GM18520 (cell line): ENCODE measurements around the gene GABRP.
"Not testable (repeated sequence)": the region's sequence is repeated elsewhere in the genome, so short reads cannot be mapped to it uniquely, and the experiment has no call there.

Experiments used
- ATAC-seq: cut with Tn5 transposase; IDR thresholded peaks from one replicate; pipeline ENCODE4 v1.9.1; 2021; ENCODE audit not compliant: unreplicated experiment

GABRP gene

GRCh38 chr5:170791325-170791954, 7.9 kb downstream of the GABRP start:
- no peak for ATAC-seq

- no peak for ATAC-seq
These were observed 9.4 kb downstream of the GABRP start for GRCh38 chr5:170792878-170793277.

- no peak for ATAC-seq
These were observed 11.6 kb downstream of the GABRP start for GRCh38 chr5:170795154-170795553.

- ATAC-seq: no peak
These were observed 22.1 kb downstream of the GABRP start for GRCh38 chr5:170805666-170806065.

GRCh38 chr5:170809551-170809950, 26.0 kb downstream of the GABRP start:
- no peak for ATAC-seq

GRCh38 chr5:170811719-170812118, 28.2 kb downstream of the GABRP start:
- no peak for ATAC-seq

GRCh38 chr5:170813231-170813630, 29.7 kb downstream of the GABRP start:
- no peak for ATAC-seq

GRCh38 chr5:170817195-170817594, 33.7 kb downstream of the GABRP start:
- no peak for ATAC-seq

GRCh38 chr5:170818232-170818631, 34.7 kb downstream of the GABRP start:
- no peak for ATAC-seq

GRCh38 chr5:170819824-170820223, 36.3 kb downstream of the GABRP start:
- ATAC-seq: no peak

GRCh38 chr5:170821257-170821800, 37.8 kb downstream of the GABRP start:
- no peak for ATAC-seq

- no peak for ATAC-seq
These were observed 42.6 kb downstream of the GABRP start for GRCh38 chr5:170826117-170826516.

GRCh38 chr5:170832241-170832640, 48.7 kb downstream of the GABRP start:
- no peak for ATAC-seq

GRCh38 chr5:170833981-170834380, 50.5 kb downstream of the GABRP start:
- not testable (repeated sequence) for ATAC-seq

GRCh38 chr5:170836226-170836625, 52.7 kb downstream of the GABRP start:
- ATAC-seq: no peak

- no peak for ATAC-seq
These were observed 60.3 kb downstream of the GABRP start for GRCh38 chr5:170843870-170844269.

- no peak for ATAC-seq
These were observed 61.1 kb downstream of the GABRP start for GRCh38 chr5:170844651-170845050.

GRCh38 chr5:170846416-170846815, 62.9 kb downstream of the GABRP start:
- no peak for ATAC-seq

- no peak for ATAC-seq
These were observed 63.3 kb downstream of the GABRP start for GRCh38 chr5:170846846-170847245.

- no peak for ATAC-seq
These were observed 64.5 kb downstream of the GABRP start for GRCh38 chr5:170848033-170848432.

GRCh38 chr5:170849374-170849773, 65.8 kb downstream of the GABRP start:
- no peak for ATAC-seq

- no peak for ATAC-seq
These were observed 71.0 kb downstream of the GABRP start for GRCh38 chr5:170854566-170854965.

- ATAC-seq: no peak
These were observed 73.5 kb downstream of the GABRP start for GRCh38 chr5:170857066-170857465.
